Kidney (tissue), 14 donors: Measurements from ENCODE around the gene C11orf24. TPM values are rescaled to one million over a fixed set of nuclear protein-coding genes. Genes with fewer than 3 reads are reported as not detected.
"Not testable (repeated sequence)": the region's sequence is repeated elsewhere in the genome, so short reads cannot be mapped to it uniquely, and the experiment has no call there.

Experiments used
- DNase-seq, 5 donors: peaks; one replicate each; pipeline ENCODE4 v3.0.0-alpha.2; 2013 to 2020
- FAIRE-seq: peaks from 2 replicates; lab custom pipeline; 2012; peaks lifted over from hg19 to GRCh38; lab: Jason Lieb, UNC
- H3K27ac ChIP-seq, 2 donors: one replicate each; pipeline ENCODE4 v1.7.0; 2013; ENCODE audit warnings: low read depth in 2 of 2, low read length in 2 of 2, inconsistent platforms in 1 of 2
- H3K27me3 ChIP-seq: one replicate; pipeline ENCODE4 v1.7.1; 2013; ENCODE audit warnings: low read length, inconsistent platforms; ENCODE audit not compliant: control insufficient read depth, insufficient read depth
- H3K36me3 ChIP-seq, 3 donors: one replicate each; pipeline versions ENCODE4 v1.7.0 to v1.7.1; 2013; ENCODE audit warnings: low read length in 3 of 3, control low read depth in 1 of 3, inconsistent platforms in 1 of 3; ENCODE audit not compliant: insufficient read depth in 3 of 3, control insufficient read depth in 2 of 3
- H3K4me1 ChIP-seq, 3 donors: one replicate each; pipeline versions ENCODE4 v1.7.0 to v1.7.1; 2013; ENCODE audit warnings: low read length in 3 of 3, inconsistent platforms in 1 of 3, low read depth in 1 of 3; ENCODE audit not compliant: control insufficient read depth in 2 of 3, insufficient read depth in 2 of 3
- H3K4me3 ChIP-seq, 3 donors: one replicate each; pipeline versions ENCODE4 v1.7.0 to v1.8.1; 2013; ENCODE audit warnings: low read length in 3 of 3, control low read depth in 1 of 3, inconsistent platforms in 1 of 3
- H3K9ac ChIP-seq, 3 donors: one replicate each; pipeline versions ENCODE4 v1.7.0 to v1.7.1; 2013; ENCODE audit warnings: low read length in 3 of 3, control low read depth in 1 of 3, inconsistent platforms in 1 of 3
- H3K9me3 ChIP-seq, 3 donors: one replicate each; pipeline versions ENCODE4 v1.7.0 to v1.7.1; 2013; ENCODE audit warnings: low read length in 3 of 3, control low read depth in 1 of 3, inconsistent platforms in 1 of 3; ENCODE audit not compliant: control insufficient read depth in 2 of 3, insufficient read depth in 1 of 3
- intact Hi-C: fragments of 100-400 bp; cut with DNase I; formaldehyde crosslinking; loops from one replicate; pipeline ENCODE4 v1.11.1; 2022
- polyA plus RNA-seq: library from polyadenylated mRNA; stranded (reverse); fragments of 350-450 nt; fragmentation: Illumina TruSeq; extraction: RNeasy Lipid Tissue Mini Kit (QIAGEN cat#74804); gene quantifications from one replicate; pipeline ENCODE4 v1.2.3, GENCODE V29; 2014; ENCODE audit warnings: low read depth, low replicate concordance; ENCODE audit not compliant: insufficient read depth
- total RNA-seq: library from RNA; stranded (reverse); fragmentation: NEBNext Ultra II Directional; extraction: Animal tissue kit (Norgen Biotek cat#: 25700); gene quantifications from one replicate; pipeline ENCODE4 v1.2.1, GENCODE V29; 2021
- TF ChIP-seq, protein P1 (sequence below): IDR thresholded peaks from 3 replicates; pipeline ENCODE4 v1.5.1; 2012; ENCODE audit warnings: mild to moderate bottlenecking, moderate library complexity, borderline replicate concordance; ENCODE audit not compliant: insufficient read depth; ENCODE audit errors: extremely low read depth
- donor health status: control.
- donor health status: control.
- donor health status: control.
- donor health status: control.
- donor health status: control.
- donor health status: DM: yes; HTN: yes; CAD: no.
- donor health status: Normal renal cell carcinoma (clear cell type).

Gene C11orf24
- total and polyA plus RNA-seq, 2 donors from 2014 or later = 18.6 to 31.7 TPM

DNA sequence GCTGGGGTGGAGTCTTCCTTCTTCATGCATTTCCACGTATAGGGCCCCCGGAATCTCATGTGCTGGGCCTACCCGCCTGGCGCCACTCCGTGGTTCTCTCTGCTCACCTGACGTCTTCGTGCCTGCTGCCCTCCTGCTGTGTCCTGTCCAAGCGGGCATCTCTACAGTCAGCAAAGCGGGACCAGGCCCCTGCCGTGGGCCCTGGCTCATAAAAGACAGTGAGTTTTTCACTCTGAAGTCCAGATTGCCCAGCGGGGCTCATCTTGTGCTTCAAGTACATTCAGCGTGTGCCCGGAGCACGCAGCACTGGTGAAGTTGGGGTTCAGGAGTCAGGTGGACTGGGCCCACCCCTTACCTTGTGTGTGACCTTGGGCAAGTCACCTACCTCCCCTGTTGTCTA, 17.4 kb downstream of the C11orf24 start:
- H3K9me3 ChIP-seq = no peaks in the 10 kb centered on the region
- no peaks in the 10 kb centered on the region for H3K36me3 ChIP-seq
- no peak overlapping the region for H3K27ac ChIP-seq
- H3K4me1 ChIP-seq = peaks cover 2 to 6% (median 4%) of the 10 kb centered on the region in 3 donors
- DNase-seq (no peak), FAIRE-seq (no peak)
- intact Hi-C loops = no loop called here
- TF ChIP-seq, protein P1, sequence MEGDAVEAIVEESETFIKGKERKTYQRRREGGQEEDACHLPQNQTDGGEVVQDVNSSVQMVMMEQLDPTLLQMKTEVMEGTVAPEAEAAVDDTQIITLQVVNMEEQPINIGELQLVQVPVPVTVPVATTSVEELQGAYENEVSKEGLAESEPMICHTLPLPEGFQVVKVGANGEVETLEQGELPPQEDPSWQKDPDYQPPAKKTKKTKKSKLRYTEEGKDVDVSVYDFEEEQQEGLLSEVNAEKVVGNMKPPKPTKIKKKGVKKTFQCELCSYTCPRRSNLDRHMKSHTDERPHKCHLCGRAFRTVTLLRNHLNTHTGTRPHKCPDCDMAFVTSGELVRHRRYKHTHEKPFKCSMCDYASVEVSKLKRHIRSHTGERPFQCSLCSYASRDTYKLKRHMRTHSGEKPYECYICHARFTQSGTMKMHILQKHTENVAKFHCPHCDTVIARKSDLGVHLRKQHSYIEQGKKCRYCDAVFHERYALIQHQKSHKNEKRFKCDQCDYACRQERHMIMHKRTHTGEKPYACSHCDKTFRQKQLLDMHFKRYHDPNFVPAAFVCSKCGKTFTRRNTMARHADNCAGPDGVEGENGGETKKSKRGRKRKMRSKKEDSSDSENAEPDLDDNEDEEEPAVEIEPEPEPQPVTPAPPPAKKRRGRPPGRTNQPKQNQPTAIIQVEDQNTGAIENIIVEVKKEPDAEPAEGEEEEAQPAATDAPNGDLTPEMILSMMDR = no peak
- no peak overlapping the region for H3K4me3 ChIP-seq
- H3K27me3 ChIP-seq = no peaks in the 10 kb centered on the region
- H3K9ac ChIP-seq = no peak overlapping the region

DNA sequence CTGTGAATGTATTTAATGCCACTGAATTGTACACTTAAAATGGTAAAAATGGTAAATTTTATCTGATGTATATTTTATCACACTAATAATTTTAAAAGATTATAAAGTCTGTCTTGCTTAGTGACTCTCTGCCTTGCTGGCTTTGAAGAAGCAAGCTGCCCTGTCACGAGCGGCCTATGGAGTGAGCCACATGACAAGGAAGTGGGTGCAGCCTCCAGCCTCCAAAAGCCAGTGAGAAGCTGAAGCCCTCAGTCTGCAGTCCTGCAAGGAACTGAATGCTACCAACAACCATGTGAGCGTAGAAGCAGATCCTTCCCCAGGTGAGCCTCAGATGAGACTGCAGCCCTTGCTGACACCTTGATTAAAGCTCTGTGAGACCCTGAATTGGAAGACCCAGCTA, 20.0 kb downstream of the C11orf24 start:
- TF ChIP-seq, protein P1 = no peak
- Histone ChIP-seq H3K27me3 (no peaks in the 10 kb centered on the region), H3K4me1 (peaks cover 0 to 2% (median 2%) of the 10 kb centered on the region in 3 donors), H3K4me3 (no peak overlapping the region), H3K9ac (no peak overlapping the region), H3K9me3 (no peaks in the 10 kb centered on the region), H3K27ac (no peak overlapping the region), H3K36me3 (no peaks in the 10 kb centered on the region)
- DNase-seq (no peak), FAIRE-seq (no peak)
- intact Hi-C loops = no loop called here

DNA sequence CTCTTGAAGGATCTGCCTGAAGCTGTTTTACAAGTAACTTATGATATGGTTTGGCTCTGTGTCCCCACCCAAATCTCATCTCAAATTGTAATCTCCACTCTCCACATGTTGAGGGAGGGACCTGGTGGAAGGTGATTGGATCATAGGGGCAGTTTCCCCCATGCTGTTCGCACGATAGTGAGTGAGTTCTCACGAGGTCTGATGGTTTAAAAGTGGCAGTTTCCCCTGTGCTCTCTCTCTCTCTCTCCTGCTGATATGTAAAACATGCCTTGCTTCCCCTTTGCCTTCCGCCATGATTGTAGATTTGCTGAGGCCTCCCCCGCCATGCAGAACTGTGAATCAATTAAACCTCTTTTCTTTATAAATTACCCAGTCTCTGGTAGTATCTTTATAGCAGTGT, 26.9 kb downstream of the C11orf24 start:
- H3K9me3 ChIP-seq, H3K9ac ChIP-seq, H3K27ac ChIP-seq, H3K27me3 ChIP-seq, FAIRE-seq, H3K4me1 ChIP-seq, intact Hi-C loops, H3K4me3 ChIP-seq, DNase-seq, H3K36me3 ChIP-seq: not testable (repeated sequence)

DNA sequence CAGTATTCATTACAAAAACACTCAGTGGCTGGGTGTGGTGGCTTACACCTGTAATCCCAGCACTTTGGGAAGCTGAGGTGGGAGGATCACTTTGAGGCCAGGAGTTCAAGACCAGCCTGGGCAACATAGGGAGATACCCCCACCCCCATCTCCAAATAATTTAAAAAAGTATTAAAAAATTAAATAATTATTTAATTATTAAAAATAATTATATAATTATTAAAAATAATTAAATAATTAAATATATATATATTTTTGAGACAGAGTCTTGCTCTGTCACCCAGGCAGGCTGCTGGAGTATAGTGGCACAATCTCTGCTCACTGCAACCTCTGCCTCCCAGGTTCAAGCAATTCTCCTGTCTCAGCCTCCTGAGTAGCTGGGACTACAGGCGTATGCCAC, 27.9 kb downstream of the C11orf24 start:
- H3K9me3 ChIP-seq = not testable (repeated sequence)

More for the DNA sequence above, 27.9 kb downstream of the C11orf24 start:
- H3K36me3 ChIP-seq, H3K27me3 ChIP-seq, H3K4me3 ChIP-seq, H3K9ac ChIP-seq, intact Hi-C loops, FAIRE-seq, H3K27ac ChIP-seq, H3K4me1 ChIP-seq, DNase-seq: not testable (repeated sequence)
